Hepatocyte (in vitro differentiated cells): ENCODE measurements around the gene LRRTM2.

Experiments used
- EZH2 ChIP-seq: fragments of 200-600 bp; sonication (generic); IDR thresholded peaks from 2 replicates; pipeline ENCODE4 v1.6.1; 2016; ENCODE audit warnings: antibody characterized with exemption, mild to moderate bottlenecking, borderline replicate concordance
- TF ChIP-seq, protein P1 (sequence below): fragments of 200-600 bp; sonication (generic); IDR thresholded peaks from 2 replicates; pipeline ENCODE4 v1.5.1; 2016; ENCODE audit warnings: antibody characterized with exemption, mild to moderate bottlenecking; ENCODE audit not compliant: poor library complexity

DNA sequence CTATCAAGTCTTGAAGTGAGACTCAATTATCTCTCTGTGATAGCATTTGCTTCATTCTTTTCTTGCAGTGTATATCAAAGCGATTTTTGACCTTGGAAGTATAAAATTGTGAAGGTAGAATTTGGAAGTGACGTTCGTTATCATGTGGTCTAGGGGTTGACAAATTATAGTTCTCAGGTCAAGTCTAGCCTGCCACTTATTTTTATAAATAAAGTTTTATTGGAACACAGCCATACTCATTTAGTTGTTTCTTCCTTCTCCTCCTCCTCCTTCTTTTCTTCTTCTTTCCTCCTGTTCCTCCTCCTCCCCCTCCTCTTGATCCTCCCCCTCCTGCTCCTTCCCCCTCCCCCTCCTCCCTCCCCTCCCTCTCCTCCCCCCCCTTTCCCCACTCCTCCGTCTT lies 38.0 kb downstream of the LRRTM2 start:
- TF ChIP-seq, protein P1, sequence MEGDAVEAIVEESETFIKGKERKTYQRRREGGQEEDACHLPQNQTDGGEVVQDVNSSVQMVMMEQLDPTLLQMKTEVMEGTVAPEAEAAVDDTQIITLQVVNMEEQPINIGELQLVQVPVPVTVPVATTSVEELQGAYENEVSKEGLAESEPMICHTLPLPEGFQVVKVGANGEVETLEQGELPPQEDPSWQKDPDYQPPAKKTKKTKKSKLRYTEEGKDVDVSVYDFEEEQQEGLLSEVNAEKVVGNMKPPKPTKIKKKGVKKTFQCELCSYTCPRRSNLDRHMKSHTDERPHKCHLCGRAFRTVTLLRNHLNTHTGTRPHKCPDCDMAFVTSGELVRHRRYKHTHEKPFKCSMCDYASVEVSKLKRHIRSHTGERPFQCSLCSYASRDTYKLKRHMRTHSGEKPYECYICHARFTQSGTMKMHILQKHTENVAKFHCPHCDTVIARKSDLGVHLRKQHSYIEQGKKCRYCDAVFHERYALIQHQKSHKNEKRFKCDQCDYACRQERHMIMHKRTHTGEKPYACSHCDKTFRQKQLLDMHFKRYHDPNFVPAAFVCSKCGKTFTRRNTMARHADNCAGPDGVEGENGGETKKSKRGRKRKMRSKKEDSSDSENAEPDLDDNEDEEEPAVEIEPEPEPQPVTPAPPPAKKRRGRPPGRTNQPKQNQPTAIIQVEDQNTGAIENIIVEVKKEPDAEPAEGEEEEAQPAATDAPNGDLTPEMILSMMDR = no peak
- no peak for TF ChIP-seq EZH2
